IPS-18a (cell line): ENCODE measurements around the gene THAP8.

ENCODE experiments used
- H3K27ac ChIP-seq: one replicate; pipeline ENCODE4 v1.5.1; 2013; ENCODE audit warnings: low read length
- H3K27me3 ChIP-seq: one replicate; pipeline ENCODE4 v1.6.1; 2013; ENCODE audit warnings: mild to moderate bottlenecking, low read length; ENCODE audit not compliant: control insufficient read depth, insufficient read depth
- H3K36me3 ChIP-seq: one replicate; pipeline ENCODE4 v1.6.1; 2013; ENCODE audit warnings: low read depth, low read length; ENCODE audit not compliant: control insufficient read depth
- H3K4me1 ChIP-seq: one replicate; pipeline ENCODE4 v1.6.1; 2013; ENCODE audit warnings: low read depth, low read length; ENCODE audit not compliant: control insufficient read depth
- H3K4me3 ChIP-seq: one replicate; pipeline ENCODE4 v1.5.1; 2013; ENCODE audit warnings: low read length
- H3K9ac ChIP-seq: one replicate; pipeline ENCODE4 v1.6.1; 2013; ENCODE audit warnings: mild to moderate bottlenecking, low read length, moderate library complexity
- H3K9me3 ChIP-seq: one replicate; pipeline ENCODE4 v1.6.1; 2013; ENCODE audit warnings: low read depth, low read length; ENCODE audit not compliant: control insufficient read depth

The THAP8 gene

DNA sequence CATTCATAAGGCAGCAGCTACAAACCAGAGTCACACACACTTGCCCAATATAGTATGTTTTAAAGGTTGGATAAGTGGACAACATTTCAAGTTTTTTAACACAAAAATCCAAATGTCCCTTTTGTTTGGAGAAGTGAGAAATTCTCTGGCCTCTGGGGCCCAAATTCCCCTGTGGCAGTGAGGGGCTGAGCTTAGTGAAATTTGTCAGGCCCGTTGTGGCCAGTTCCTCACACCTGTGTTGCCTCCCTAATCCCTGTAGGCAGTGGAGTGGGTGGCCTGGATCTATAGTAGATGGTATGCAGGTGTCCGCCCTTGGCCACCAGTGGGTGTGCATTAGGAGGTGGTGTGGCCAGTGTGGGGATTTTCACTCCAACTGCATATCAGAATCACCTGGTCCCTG, 7.3 kb upstream of the THAP8 start:
- Histone ChIP-seq H3K4me1 (no peaks in the 10 kb centered on the region), H3K9ac (no peak overlapping the region), H3K27ac (no peak overlapping the region), H3K27me3 (no peaks in the 10 kb centered on the region), H3K4me3 (no peak overlapping the region), H3K9me3 (no peaks in the 10 kb centered on the region), H3K36me3 (peaks cover 54% of the 10 kb centered on the region)

GRCh38 chr19:36060430-36060829, 6.3 kb upstream of the THAP8 start:
- no peaks in the 10 kb centered on the region for H3K27me3 ChIP-seq
- H3K4me3 ChIP-seq = no peak overlapping the region
- peaks cover 44% of the 10 kb centered on the region for H3K36me3 ChIP-seq
- peaks cover 3% of the 10 kb centered on the region for H3K4me1 ChIP-seq
- H3K27ac ChIP-seq = no peak overlapping the region
- H3K9ac ChIP-seq = no peak overlapping the region
- H3K9me3 ChIP-seq = no peaks in the 10 kb centered on the region

- Histone ChIP-seq H3K9me3 (no peaks in the 10 kb centered on the region), H3K9ac (no peak overlapping the region), H3K36me3 (peaks cover 36% of the 10 kb centered on the region), H3K27ac (no peak overlapping the region), H3K4me1 (peaks cover 4% of the 10 kb centered on the region), H3K27me3 (no peaks in the 10 kb centered on the region), H3K4me3 (no peak overlapping the region)
Observed at GRCh38 chr19:36059180-36059910, 5.3 kb upstream of the THAP8 start.

- H3K27me3 ChIP-seq = no peaks in the 10 kb centered on the region
- no peak overlapping the region for H3K9ac ChIP-seq
- peaks cover 5% of the 10 kb centered on the region for H3K4me1 ChIP-seq
- no peaks in the 10 kb centered on the region for H3K9me3 ChIP-seq
- H3K27ac ChIP-seq = no peak overlapping the region
- no peak overlapping the region for H3K4me3 ChIP-seq
- H3K36me3 ChIP-seq = peaks cover 32% of the 10 kb centered on the region
Observed at GRCh38 chr19:36058481-36059179, 4.5 kb upstream of the THAP8 start.

- peak within 1 kb of the TSS; percentile 67 for H3K27ac ChIP-seq
- H3K27me3 ChIP-seq = no peaks in the 10 kb centered on the region
- peak within 1 kb of the TSS; percentile 59 for H3K9ac ChIP-seq
- peak within 1 kb of the TSS; percentile 92 for H3K4me3 ChIP-seq
- H3K9me3 ChIP-seq = no peaks in the 10 kb centered on the region
- peaks cover 12% of the 10 kb centered on the region for H3K4me1 ChIP-seq
- peaks cover 7% of the 10 kb centered on the region for H3K36me3 ChIP-seq
Observed at GRCh38 chr19:36054733-36055686, 925 bp upstream of the THAP8 start, which contains the start of gene WDR62. TSS of gene WDR62 (plus strand) at chr19:36054897. CDS start at chr19:36054972, 75 bp downstream.

DNA sequence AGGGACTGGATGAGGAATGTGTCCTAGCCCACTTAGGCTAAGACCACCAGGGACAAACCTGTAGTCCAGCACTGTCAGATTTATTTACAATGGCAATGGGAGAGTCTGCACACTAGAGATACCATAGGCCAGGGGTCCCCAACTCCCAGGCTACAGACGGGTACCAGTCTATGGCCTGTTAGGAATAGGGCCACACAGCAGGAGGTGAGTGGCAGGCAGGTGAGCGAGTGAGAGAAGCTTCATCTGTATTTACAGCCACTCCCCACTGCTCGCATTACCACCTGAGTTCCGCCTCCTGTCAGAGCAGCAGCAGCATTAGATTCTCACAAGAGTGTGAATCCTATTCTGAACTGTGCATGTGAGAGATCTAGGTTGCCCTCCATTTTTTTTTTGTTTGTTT, 2.4 kb downstream of the THAP8 start:
- H3K4me3 ChIP-seq = no peak overlapping the region
- no peaks in the 10 kb centered on the region for H3K9me3 ChIP-seq
- no peaks in the 10 kb centered on the region for H3K36me3 ChIP-seq
- no peaks in the 10 kb centered on the region for H3K27me3 ChIP-seq
- H3K4me1 ChIP-seq = peaks cover 12% of the 10 kb centered on the region
- H3K9ac ChIP-seq = no peak overlapping the region
- no peak overlapping the region for H3K27ac ChIP-seq

DNA sequence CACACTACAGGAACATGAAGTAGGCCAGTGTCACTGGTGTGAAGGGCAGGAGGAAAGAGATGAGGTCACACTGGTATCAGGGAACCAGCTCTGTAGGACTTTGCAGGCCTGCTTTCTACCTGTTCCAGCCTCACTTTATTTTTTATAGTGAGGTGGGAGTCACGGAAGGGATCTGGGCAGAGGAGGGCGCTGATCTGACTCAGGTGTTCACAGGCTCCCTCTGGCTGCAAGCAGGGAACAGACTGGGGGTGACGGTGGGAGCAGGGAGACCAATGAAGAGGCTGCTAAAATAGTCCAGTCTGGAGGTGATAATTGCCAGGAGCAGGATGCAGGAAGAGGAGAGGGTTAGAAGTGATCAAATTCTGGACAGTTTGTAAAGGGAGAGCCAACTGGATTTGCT, 2.8 kb downstream of the THAP8 start:
- Histone ChIP-seq H3K27me3 (no peaks in the 10 kb centered on the region), H3K4me3 (no peak overlapping the region), H3K9me3 (no peaks in the 10 kb centered on the region), H3K9ac (no peak overlapping the region), H3K36me3 (no peaks in the 10 kb centered on the region), H3K4me1 (peaks cover 12% of the 10 kb centered on the region), H3K27ac (no peak overlapping the region)

DNA sequence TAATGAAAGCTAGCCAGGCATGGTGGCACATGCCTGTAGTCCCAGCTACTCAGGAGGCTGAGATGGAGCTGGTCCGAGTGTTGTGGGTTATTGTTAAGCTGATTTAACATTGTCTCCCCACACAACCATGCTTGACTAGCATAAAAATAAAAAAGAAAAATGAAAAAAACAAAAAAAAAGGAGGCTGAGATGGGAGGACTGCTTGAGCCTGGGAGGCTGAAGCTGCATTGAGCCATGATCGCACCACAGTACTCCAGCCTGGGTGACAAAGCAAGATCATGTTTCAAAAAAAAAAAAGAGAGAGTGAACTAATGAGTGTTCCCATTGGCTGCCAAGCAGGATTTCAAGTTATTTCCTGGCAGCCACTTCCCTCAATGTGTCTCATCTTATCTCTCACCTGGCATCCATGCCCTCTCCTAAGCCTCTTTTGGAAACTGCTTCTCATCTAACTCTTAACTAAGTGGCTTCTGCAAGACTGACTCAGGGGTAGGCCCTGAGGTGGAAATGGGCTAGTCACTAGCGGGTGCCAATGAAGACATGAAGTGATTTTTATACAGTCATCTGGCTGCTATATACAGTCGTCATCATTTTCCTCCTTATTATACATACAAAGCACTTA, 4.9 kb downstream of the THAP8 start:
- no peaks in the 10 kb centered on the region for H3K9me3 ChIP-seq
- no peaks in the 10 kb centered on the region for H3K36me3 ChIP-seq
- peaks cover 8% of the 10 kb centered on the region for H3K4me1 ChIP-seq
- H3K4me3 ChIP-seq = no peak overlapping the region
- H3K9ac ChIP-seq = no peak overlapping the region
- H3K27me3 ChIP-seq = no peaks in the 10 kb centered on the region
- no peak overlapping the region for H3K27ac ChIP-seq

DNA sequence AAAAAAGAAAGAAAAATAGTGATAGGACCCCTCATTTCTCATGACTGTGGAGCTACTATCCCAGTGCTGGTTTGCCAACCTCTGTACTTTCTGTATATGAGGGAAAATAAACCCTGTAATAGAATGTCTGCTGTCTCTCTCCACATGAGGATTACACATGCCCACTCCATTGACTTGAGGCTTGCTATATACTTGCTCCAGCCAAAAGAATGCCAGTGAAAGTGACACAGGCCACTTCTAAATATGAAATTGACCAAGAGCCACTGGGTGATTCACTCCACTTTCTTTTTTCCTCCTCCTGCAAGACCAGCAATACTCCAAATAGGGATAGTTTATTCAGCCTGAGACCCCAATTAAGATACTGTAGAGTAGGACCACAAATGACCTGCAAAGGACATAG, 6.2 kb downstream of the THAP8 start:
- Histone ChIP-seq H3K4me3 (no peak overlapping the region), H3K27ac (no peak overlapping the region), H3K9ac (no peak overlapping the region), H3K4me1 (peaks cover 4% of the 10 kb centered on the region), H3K36me3 (no peaks in the 10 kb centered on the region), H3K27me3 (no peaks in the 10 kb centered on the region), H3K9me3 (no peaks in the 10 kb centered on the region)

- no peaks in the 10 kb centered on the region for H3K36me3 ChIP-seq
- no peaks in the 10 kb centered on the region for H3K27me3 ChIP-seq
- peaks cover 2% of the 10 kb centered on the region for H3K4me1 ChIP-seq
- no peaks in the 10 kb centered on the region for H3K9me3 ChIP-seq
- H3K27ac ChIP-seq = no peak overlapping the region
- H3K9ac ChIP-seq = no peak overlapping the region
- H3K4me3 ChIP-seq = no peak overlapping the region
Observed at GRCh38 chr19:36046443-36047050, 7.5 kb downstream of the THAP8 start.

DNA sequence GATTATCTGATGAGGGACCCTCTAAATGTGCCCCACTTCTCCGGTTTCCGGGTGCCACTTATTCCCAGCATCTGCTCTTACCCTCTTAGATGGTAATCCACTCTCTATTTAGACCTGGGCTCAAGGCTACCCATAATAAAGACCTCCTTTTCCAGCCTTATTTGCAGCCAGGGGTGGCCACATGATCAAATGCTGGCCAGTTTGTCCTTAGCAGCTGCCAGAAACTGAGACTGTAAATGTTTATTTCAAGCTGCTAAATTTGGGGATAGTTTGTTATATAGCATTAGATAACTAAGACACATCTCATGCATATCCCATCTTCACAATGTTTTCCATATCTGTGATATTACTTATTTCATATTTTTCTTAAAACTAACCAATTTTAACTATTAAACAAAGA, 10.1 kb downstream of the THAP8 start:
- Histone ChIP-seq H3K36me3 (no peaks in the 10 kb centered on the region), H3K9me3 (no peaks in the 10 kb centered on the region), H3K4me1 (no peaks in the 10 kb centered on the region), H3K27me3 (no peaks in the 10 kb centered on the region), H3K4me3 (no peak overlapping the region), H3K27ac (no peak overlapping the region), H3K9ac (no peak overlapping the region)
